Measurements from ENCODE around the gene GAL3ST2.
"Not testable (repeated sequence)": the region's sequence is repeated elsewhere in the genome, so short reads cannot be mapped to it uniquely, and the experiment has no call there.

Gene GAL3ST2

DNA sequence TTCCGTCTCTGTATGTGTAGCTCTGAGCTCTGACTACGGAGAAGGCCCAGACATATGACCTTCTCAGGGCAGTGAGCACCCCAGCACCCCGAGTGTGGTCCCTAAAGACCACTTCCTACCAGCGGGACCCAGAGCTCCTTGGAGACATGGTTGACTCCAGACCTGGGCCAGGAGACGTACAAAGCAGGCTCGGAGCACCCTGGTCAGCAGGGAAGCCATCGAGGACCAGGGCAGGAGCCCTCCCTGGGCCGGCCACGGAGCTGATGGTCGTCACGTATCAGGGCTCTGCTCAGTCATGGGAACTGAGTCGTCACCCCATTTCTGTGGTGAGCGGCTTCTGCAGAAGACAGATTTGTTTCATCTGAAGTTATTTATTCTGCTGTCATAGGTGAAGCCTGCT lies 19.6 kb downstream of the GAL3ST2 start:
- no peak for DNase-seq

DNA sequence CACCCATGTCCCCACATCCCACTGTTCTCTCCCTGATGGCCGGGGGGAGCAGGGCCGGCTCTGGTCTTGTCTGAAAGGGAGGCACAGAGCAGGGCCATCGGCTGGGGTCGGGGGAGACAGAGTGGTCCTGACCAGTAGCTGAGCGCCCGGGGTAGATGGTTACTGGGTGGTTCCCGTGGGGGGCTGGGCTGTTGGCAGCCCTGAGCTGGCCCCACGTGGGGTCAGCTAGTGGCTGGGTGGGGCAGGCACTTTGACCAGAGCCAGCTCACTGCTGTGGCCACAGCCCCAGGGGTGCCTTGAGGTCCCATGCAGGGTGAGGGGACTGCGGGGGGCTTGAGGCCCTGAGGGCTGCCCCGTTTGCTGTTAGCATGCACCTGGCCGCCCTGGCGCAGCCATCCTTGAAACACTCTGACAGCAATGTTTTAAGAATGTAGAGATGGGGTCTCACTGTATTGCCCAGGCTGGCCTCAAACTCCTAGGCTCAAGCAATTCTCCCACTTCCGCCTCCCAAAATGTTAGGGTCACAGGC lies 20.1 kb downstream of the GAL3ST2 start:
- DNase-seq, result no peak

DNA sequence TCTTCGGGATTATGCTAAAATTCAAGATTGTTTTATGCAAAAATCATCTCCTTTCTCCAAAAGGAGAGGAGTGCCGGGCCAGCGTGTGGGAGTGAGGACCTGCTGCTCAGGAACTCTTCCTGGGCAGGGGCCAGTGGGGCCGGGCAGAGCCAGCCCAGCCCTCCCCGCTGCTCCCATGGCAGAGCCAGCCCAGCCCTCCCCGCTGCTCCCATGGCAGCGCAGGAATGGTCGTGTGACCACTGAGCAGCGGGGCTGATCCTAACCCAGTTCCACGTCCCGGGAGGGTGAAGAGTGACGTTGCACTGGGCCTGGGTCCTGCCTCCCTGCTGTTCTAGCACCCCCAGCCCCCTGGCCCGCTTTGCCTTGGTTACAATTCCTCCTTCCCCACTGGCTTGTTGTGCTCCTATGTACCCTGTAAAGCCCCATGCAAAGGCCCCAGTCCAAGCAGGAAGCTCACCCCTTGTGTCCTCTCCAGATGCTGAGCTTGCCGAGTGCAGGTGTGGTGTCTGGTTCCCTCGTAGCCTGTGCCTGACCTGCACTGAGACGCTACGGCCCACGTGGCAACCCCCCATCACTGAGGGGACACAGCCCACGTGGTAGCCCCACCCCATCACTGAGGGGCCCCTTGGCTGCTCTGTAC lies 20.9 kb downstream of the GAL3ST2 start:
- DNase-seq, result no peak

DNA sequence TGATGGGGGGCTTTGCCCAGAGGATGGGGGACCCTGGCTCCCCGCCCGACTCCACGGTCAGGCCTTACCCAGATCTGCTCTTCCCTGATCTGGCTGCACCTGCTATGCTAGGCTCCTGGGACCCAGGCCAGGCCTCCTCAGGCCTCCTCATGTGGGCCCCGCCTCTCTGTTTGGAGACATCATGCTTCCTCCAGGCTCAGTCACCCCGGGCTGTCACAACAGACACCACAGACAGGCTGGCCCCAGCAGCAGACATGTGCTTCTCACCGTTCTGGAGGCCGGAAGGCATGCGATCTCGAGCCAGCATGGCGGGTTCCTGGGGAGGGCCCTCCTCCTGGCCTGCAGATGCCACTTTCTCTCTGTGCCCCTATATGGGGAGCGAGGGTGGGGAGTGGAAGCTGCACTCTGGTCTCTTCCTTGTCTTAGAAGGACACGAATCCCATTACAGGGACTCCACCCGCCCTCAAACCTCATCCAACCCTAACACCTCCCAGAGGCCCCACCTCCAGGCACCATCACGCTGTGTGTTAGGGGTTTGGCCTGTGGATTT lies 21.5 kb downstream of the GAL3ST2 start:
- DNase-seq, result no peak

DNA sequence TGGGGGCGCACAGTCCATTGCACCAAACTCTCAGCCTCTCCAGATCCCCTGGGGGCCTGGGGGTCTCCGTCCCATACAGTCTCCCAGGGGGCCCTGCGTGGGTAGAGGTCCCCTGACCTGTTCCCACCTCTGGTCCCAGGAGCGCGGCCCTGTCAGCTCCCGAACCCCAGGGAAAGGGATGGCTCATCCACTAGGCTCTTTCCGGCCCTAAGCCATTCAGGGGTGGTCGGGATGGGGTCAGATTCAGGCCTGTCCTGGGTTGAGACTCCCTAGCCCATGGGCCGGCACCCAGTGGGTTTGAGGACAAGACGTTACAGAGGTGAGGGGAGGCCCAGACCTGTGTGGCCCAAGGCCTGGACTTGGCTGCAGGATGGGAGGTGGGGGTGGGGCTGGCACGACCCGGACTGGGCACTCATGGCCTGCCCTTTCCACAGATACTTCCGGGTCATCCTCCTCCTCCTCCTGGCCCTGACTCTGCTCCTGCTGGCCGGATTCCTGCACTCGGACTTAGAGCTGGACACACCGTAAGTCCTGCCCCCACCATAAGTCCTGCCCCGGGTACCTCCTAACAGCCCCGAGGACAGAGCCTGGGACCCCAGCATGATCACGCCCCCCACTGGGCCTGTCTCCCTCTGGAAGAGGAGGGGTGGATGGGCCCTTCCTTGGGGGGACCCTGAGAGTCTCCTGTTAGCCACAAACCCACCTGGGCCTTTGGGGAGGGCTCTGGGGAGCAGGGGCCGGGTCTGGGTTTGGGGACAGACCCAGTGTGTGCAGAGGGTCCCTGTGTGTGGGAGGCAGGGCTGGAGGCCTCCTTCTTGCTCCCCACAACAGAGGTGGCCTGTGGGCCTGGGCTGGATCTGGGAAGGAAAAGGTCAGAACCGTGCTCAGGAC lies 22.3 kb downstream of the GAL3ST2 start:
- no peak for DNase-seq

DNA sequence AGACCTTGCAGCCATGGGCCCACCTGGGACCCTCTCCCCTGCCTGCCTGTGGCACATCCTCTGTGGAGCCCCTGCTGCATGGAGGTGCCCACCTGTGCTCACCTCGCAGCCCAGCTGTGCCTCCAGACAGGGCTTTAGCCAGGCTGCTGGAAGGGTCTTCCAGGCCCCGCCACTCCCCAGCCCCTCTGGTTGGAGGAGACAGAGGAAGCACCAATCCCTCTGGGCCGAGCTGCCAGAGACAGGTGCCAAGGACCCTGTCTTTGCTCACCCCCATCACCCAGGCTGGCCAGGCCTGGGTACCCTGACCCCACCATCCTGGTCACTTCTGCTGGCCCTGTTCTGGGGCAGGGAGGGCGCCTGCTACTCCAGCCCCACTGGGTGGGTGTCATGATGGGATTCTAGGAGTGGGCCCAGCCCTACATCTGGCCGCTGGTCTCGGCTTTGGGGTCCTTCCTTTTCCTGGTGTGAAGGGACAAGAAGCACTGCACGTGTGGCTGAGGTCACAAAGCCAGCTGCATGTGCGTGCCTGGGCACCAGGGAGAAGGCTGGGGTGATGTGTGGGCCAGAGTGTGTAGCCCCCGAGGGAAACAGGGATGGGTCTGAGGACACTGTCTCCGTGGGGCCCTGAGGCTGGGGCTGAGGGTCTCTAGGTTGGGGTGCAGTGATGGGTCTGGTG lies 23.0 kb downstream of the GAL3ST2 start:
- no peak for DNase-seq

DNA sequence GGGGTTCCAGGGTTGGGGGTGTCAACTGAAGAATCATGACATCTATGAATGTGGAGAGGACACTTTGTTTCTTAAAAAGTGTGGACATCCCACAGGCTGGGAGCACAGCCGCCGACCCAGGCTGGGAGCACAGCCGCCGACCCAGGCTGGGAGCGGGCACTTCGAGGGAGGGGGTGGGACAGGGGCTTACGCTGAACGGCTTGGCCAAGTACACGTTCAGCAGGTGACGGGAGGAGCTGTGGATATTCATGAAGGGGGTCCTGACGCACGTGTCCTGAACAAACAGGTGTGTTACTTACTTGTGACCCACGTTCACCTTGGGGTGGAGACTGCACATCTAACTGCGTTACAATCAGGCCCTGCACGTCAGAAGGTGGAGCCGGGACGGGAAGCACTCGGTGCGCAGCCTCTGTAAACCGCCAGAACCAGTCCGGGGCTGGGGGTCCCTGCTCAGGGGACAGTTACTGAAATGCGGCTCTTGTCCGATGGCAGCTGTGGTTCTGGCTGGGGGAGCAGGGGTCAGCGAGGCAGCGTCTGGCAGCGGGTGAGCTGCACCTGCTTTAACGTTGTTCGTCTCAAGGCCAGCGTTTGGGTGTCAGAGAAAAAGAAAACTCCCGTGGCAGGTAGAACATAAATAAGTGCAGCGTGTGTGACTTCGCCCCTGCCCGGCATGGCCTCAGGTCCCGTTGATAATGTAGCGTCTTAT lies 23.7 kb downstream of the GAL3ST2 start:
- DNase-seq, result not testable (repeated sequence)

DNA sequence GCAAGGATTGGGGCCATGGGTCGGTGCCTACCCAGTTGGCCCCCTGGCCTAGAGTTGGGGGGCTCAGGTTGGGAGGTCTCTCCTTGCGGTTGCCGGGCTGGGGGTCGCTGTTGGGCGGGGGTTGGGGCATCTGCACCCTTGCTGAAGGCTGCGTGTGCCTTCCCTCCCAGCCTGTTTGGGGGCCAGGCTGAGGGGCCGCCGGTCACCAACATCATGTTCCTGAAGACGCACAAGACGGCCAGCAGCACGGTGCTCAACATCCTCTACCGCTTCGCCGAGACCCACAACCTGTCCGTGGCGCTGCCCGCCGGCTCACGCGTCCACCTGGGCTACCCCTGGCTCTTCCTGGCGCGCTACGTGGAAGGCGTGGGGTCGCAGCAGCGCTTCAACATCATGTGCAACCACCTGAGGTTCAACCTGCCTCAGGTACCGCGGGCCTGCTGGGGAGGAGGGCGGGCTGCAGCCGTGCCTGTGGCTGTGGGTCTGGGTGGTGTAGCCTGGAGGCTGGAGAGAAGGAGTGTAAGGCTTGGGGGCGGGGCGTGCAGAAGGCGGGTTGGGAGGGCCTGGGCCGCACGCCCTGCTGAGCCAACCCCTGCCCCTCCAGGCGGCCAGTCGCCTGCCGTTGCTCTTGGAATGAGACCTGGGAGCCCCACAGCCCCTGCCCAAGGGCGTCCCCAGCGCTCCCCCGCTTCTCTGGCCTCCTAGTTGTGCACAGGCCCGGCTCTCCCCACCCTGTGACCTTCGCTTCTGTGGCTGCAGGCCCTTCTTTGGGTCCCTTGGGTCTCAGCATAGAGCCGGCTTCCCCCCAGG lies 25.2 kb downstream of the GAL3ST2 start:
- no peak for DNase-seq

DNA sequence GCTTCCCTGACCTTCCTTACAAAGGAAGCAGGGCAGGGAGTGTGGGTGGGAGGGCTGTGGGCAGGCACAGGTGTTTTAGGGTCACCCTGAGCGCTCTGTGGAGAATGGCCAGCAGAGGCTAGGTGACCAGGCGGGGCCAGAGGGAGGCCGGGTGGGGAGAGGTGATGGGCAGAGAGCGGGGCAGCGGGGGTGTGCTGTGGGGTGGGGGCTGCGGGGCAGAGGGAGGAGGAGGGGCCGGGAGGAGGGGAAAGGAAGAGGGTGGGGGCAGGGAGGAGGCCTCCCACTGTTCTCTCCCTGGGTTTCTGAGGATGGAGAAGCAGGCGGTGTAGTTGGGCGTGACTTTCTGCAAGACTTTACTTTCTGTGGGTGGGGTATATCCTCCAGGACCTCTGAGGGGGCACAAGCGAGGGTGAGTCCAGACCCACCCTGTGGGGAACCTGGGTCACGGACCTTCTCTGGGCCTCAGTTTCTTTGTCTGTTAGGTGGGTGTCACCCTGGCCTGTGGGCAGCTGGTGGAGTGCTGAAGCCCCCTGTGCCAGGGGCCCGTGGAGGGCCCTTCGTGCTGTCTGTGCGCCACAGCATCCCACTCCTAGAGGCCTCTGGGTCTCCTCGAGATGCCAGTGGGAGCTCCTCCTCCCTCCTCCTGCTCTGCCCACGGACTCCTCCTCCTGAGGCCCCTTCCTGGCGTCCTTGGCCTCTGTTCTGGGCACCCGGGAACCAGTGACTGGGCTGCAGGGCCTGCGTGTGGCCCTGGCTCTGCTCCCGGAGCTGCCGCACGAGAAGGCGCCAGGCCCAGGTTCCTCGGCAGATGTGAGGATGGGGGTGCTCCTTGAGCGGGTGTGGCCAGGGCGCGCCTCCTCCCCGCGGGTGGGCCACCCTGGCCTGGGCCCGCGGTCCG lies 26.0 kb downstream of the GAL3ST2 start:
- DNase-seq, result no peak

DNA sequence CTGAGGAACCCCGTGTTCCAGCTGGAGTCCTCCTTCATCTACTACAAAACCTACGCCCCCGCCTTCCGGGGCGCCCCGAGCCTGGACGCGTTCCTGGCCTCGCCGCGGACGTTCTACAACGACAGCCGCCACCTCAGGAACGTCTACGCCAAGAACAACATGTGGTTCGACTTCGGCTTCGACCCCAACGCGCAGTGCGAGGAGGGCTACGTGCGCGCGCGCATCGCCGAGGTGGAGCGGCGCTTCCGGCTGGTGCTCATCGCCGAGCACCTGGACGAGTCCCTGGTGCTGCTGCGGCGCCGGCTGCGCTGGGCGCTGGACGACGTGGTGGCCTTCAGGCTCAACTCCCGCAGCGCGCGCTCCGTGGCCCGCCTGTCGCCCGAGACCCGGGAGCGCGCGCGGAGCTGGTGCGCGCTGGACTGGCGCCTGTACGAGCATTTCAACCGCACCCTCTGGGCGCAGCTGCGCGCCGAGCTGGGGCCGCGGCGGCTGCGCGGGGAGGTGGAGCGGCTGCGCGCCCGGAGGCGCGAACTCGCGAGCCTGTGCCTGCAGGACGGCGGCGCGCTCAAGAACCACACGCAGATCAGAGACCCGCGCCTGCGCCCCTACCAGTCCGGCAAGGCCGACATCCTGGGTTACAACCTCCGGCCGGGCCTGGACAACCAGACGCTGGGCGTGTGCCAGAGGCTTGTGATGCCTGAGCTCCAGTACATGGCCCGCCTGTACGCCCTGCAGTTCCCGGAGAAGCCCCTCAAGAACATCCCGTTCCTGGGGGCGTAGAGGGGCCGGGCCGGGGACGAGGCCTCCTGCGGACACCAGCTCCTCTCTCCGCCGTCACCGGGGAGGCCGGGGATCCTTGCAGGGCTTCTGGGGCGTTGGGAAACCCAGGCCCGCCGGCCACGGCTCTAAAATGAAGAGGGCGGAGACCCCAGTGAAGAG lies 27.0 kb downstream of the GAL3ST2 start:
- DNase-seq, result no peak

DNA sequence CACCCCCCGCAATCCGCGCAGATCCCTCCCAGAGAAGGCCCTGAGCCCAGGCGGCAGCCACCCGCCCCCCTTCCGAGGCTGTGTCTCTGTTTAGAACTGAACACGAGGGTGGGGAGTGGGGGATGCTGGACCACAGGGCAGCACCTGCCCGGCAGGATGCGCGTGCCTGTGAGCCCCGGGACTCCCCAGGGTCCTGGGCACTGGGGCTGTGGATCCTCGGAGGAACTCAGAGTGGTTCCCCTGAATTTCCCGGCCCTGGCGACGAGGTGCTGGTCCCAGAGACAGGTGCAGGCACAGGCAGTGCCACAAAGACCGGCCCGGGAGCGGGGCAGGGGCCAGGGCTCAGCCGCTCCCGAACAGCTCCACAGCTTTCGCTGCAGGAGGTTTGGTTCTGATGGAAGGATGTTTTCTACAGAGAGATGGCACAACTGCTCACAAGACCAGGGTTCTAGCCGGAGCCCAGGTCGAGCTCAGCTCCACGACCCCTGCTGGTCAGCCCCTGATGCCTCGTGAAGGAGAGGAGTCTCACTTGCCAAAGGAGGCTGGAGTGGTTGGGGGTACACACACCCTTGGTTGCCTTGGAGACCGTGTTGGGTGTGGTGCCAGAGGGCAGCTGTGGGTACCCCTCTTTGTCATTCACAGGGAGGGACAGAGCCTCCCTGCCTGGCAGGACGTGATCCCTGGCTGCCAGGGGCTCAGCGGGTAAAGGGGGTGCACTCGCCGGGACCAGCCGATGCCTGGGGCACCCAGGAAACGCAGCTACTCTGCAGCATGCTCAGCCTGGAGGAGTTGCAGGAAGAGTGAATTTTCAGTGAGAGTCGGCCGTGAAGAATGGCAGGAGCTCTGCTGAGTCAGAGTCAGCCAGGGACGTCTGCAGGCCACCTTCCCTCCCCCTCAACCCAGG lies 28.0 kb downstream of the GAL3ST2 start:
- DNase-seq, result no peak

DNA sequence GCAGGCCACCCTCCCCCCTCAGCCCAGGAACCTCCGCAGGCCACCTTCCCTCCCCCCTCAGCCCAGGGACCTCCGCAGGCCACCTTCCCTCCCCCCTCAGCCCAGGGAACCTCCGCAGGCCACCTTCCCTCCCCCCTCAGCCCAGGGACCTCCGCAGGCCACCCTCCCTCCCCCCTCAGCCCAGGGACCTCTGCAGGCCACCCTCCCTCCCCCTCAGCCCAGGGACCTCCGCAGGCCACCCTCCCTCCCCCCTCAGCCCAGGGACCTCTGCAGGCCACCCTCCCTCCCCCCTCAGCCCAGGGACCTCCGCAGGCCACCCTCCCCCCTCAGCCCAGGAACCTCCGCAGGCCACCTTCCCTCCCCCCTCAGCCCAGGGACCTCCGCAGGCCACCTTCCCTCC lies 29.6 kb downstream of the GAL3ST2 start:
- DNase-seq, result not testable (repeated sequence)

DNA sequence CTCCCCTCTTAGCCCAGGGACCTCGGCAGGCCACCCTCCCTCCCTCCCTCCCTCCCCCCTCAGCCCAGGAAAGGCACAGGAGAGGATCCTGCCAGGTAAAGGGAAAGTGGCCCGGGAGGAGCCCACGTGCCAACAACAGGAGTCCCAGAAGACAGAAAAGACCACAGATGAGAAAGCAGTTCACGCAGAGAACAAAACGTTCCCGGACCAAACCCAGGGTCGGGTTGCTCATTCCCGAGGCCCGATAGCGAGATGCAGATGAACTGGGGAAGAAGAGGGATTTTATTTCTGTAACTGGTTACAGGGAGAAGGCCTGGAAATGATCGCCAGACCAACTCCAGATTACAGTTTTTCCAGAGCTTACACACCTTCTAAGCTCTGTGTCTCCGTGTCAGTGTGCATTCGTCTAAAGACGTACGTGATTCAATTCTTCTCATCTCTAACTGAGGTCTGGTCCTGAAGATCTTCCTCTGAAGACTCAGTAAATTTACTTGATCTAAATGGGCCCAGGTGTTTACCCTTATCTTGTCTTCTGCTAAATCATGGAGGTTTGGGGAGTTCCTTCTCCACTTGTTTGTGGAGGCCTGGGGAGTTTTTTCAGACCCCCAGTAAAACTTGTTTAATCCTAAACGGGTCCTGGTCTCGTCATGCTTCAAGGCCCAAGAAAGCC lies 31.6 kb downstream of the GAL3ST2 start:
- DNase-seq, result no peak

DNA sequence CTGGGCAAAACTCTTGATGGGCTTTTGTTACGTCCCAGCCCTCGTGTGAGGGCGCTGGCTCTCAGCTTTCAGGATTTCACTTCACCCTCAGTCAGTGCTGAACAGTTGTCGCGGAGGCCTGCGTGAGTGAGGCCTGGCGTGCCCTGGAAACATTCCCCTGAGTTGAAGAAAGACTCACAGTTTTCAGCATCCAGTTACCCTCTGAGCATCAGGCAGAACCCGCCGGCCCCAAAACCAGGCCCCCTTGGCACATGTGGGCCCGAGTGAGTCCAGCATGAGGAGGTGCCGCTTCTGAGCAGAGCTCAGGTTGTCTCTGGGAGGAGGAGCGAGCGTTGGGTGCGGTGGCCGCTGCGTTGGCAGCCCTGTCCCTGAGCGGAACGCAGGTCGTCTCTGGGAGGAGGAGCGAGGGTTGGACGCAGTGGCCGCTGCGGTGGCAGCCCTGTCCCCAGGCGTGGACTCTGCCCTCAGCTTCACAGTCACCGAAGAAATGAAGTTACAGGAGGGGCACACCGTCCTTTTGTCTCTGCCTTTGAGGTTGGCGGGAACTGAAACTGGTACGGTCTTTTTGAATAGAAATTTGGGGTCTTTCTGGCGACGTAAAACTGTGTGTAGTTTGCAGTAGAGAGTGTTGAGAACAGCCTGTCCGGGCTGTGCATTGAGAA lies 32.2 kb downstream of the GAL3ST2 start, which contains the start of gene NEU4:
Gene NEU4, plus strand, starts transcription at position 473 of the 662 bp plus-strand sequence. CDS start 5,292 bp downstream, outside the sequence.
- peak; percentile 61 for DNase-seq

DNA sequence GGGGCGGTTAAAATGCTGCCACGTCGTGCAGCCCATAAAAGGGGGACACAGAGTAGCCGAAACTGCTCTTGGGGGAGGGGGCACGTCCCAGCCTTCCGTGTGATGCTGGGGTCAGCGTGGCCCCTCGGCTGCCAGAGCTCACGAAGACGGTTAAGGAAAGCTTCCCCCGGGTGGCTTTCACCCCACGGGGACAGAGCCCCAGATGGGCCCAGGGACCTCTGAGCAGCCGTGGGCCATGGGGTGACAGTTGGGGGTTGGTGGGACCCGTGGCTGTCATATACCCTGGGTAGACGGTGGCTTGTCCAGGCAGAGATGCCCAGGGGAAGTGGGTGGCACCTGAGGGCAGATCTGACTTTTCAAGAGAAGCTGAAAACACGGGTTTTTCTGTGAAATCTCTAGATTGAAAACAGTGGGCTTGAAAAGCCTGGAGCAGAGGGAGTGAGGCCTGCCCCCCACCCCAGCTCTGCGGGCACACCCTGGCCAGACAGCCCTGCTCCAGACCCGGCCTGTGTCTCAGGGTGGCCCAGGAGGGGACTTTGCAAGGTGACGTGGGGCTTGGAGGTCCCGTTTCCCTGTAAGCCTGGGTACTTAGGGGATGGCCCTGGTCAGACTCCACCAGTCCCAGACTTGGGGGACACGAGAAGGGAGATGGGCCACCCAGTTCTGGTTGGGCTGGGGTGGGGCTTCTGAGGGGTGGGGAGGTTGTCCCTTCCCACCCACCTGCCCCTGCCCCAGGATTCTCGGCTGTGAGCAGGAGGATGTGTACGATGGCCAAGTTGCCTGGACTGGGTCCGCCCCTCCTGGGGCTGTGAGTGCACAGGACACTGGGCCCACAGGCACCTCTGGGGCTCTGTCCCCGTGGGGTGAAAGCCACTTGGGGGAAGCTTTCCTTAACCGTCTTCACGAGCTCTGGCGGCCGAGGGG lies 33.0 kb downstream of the GAL3ST2 start:
- no peak for DNase-seq
